ENCODE results near the gene WDR82. TPM values are rescaled to one million over a fixed set of nuclear protein-coding genes. Genes with fewer than 3 reads are reported as not detected.
A peak's percentile ranks its signal among the peaks of the same experiment; 100 is the strongest.

WDR82 gene
- total RNA-seq, 6 donors from 2014 or later, result 23.0 to 63.6 (median 46.8) TPM

DNA sequence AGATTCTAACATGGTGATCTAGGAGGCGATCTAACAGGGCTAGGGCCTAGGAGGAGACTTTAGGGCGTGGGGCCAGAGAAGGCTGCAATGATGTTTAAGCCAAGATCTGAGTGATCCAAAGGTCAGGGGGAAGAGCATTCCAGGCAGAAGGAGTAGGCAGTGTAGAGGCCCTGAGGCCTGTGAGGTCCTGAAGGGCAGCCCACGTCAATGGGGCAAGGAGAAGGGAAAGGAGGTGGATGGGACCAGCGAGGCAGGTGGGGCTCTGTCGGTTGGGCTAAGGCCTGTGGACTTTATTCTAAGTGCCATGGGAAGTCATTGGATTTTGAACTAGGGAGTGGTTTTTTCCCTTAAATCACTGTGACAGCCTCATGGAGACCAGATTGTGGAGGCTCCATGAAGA, 27.5 kb upstream of the WDR82 start:
- Histone ChIP-seq H3K36me3 (peaks cover 0 to 11% (median 3%) of the 10 kb centered on the region in 4 donors), H3K9me3 (no peaks in the 10 kb centered on the region), H3K27me3 (no peaks in the 10 kb centered on the region), H3K27ac (no peak overlapping the region), H3K4me1 (no peaks in the 10 kb centered on the region), H3K4me3 (no peak overlapping the region)
- 95 to 97% methylated on average over 5 of the region's 5 CpGs for WGBS, 2 donors
- TF ChIP-seq POLR2AphosphoS5 (IDR thresholded peaks at IDR 0.05) (no peak), POLR2A (IDR thresholded peaks at IDR 0.05) (no peak), EP300 (IDR thresholded peaks at IDR 0.05) (no peak), CTCF (IDR thresholded peaks at IDR 0.05) (no peak)
- DNase-seq (no peak), ATAC-seq (ENCODE audit: low FRiP score in 2 of 2) (no peak)

DNA sequence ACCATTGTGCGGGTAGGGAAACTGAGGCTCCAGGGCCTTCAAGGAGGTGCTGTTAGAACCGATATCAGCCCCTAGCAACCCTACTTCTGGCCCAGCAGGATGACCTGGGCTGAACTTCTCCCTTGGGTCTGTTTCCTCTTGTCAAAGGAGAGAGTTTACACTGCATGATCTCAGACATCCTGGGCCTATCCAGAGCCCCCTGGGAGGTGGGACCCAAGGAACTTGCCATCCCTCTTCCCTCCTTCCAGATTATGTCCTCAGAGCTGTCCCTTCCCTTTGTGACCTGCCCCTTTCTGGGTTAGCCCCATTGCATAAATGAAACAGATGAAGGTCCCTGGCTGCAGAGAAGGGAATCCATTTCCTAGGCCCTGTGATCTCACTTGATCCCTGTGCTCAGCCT, 25.4 kb upstream of the WDR82 start:
- Histone ChIP-seq H3K27me3 (no peaks in the 10 kb centered on the region), H3K27ac (no peak overlapping the region), H3K9me3 (no peaks in the 10 kb centered on the region), H3K4me1 (peaks cover 9 to 17% (median 16%) of the 10 kb centered on the region in 4 donors), H3K36me3 (peaks cover 0 to 3% (median 0%) of the 10 kb centered on the region in 4 donors), H3K4me3 (no peak overlapping the region)
- DNase-seq (no peak), ATAC-seq (ENCODE audit: low FRiP score in 2 of 2) (no peak)
- no peak for TF ChIP-seq POLR2AphosphoS5 (IDR thresholded peaks at IDR 0.05)
- no peak for TF ChIP-seq EP300 (IDR thresholded peaks at IDR 0.05)
- TF ChIP-seq CTCF (IDR thresholded peaks at IDR 0.05), result no peak
- no peak for TF ChIP-seq POLR2A (IDR thresholded peaks at IDR 0.05)
- WGBS, 2 donors, result 83 to 88% methylated on average over 1 to 2 of the region's 2 CpGs

- ATAC-seq (ENCODE audit: low FRiP score in 2 of 2), result no peak
- DNase-seq, result no peak
- Histone ChIP-seq H3K27ac (no peak overlapping the region), H3K4me1 (peaks cover 9 to 24% (median 22%) of the 10 kb centered on the region in 4 donors), H3K9me3 (no peaks in the 10 kb centered on the region), H3K27me3 (no peaks in the 10 kb centered on the region), H3K4me3 (no peak overlapping the region), H3K36me3 (peaks cover 0 to 3% (median 0%) of the 10 kb centered on the region in 4 donors)
- 89% methylated on average over 10 to 12 of the region's 12 CpGs for WGBS, 2 donors
- no peak for TF ChIP-seq EP300 (IDR thresholded peaks at IDR 0.05)
- TF ChIP-seq POLR2AphosphoS5 (IDR thresholded peaks at IDR 0.05), result no peak
- no peak for TF ChIP-seq POLR2A (IDR thresholded peaks at IDR 0.05)
- TF ChIP-seq CTCF (IDR thresholded peaks at IDR 0.05), result no peak
Observed at GRCh38 chr3:52302426-52303145, 24.1 kb upstream of the WDR82 start.

DNA sequence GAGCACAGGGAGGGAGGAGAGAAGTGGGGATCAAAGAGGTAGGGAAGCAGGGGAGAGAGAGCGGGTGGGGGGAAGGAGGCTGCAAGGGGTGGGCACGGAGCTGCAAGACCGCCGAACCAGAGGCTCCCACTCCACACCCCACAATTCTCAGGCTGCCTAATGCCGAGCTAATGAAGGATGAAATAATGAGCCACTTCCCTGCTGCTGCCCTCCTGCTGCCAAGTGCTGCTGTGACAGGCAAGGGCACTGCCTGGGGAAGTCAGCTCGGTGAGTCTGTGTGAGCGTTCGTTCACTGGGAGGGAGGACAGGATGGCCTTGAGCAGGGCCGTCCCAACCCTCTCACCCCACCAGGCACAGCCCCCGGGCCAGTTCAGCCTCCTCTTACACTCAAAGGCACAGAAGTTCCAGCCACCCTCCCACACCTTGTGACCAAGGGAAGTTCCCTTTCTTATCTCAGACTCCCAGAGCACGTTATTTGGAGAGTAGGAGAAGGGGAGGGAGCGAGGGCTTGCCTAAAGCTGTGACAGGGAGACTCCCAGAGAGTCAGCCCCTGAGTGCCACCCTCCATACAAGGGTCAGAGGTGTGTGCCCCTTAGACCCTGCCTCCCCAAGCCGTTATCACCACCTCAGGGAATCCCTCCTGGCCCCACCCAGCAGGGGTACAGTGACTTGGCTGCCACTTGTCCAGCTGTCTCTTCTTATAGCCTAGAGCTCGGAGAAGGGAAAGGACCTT, 21.6 kb upstream of the WDR82 start:
- Histone ChIP-seq H3K9me3 (no peaks in the 10 kb centered on the region), H3K4me3 (peak overlapping the region in 1 of 4 donors; percentile 15), H3K27me3 (no peaks in the 10 kb centered on the region), H3K4me1 (peaks cover 9 to 24% (median 22%) of the 10 kb centered on the region in 4 donors), H3K36me3 (peaks cover 0 to 6% (median 2%) of the 10 kb centered on the region in 4 donors), H3K27ac (peak overlapping the region in 2 of 4 donors; percentile 11 to 25)
- DNase-seq (peak in 1 of 2 donors; percentile 73), ATAC-seq (ENCODE audit: low FRiP score in 2 of 2) (peak; percentile 48 to 54)
- WGBS, 2 donors, result 28 to 42% methylated on average over 7 to 14 of the region's 14 CpGs
- TF ChIP-seq POLR2A (IDR thresholded peaks at IDR 0.05) (no peak), CTCF (IDR thresholded peaks at IDR 0.05) (peak in 3 of 6 experiments; percentile 13 to 37 (median 35)), POLR2AphosphoS5 (IDR thresholded peaks at IDR 0.05) (peak in 1 of 2 donors; percentile 33), EP300 (IDR thresholded peaks at IDR 0.05) (no peak)

Measured in upper lobe of left lung (tissue), 6 donors.